Measurements from ENCODE around the gene BHLHE41. TPM values are rescaled to one million over a fixed set of nuclear protein-coding genes. Genes with fewer than 3 reads are reported as not detected.

BHLHE41 gene
- total RNA-seq, 1 experiment from 2014 or later = 7.6 TPM

DNA sequence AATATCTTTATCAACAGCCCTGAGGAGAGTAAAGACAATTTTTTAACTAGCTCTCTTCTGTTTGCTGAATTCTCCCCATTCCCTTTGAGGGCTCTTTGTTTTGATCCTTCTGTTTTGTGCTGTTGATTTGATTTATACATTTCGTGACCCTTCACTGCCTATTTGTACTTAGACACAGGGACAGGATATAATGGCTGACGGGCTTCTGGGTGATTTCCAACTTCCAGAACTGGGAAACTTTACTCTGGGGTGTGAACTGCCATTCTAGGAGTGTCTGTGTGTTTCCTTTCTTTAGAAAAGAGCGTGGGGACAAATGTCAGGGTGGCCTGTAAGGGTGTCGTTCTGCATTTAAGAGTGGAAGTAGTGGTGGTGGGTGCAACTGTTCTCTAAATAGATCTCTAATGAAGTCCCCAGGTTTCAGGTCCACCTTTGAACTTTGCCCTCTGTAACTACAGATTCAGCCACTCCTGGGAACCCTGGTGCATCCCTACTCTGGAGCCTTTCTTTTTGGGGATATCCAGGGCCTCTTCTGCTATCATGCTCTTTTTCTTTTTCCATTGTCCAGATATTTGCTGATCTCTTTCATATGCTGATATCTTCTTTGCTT is 48.2 kb upstream of the BHLHE41 start:
- H3K9me3 Mint-ChIP-seq = no peaks in the 10 kb centered on the region
- ChIA-PET CTCF (no interaction called here), POLR2A (no interaction called here)
- no peak overlapping the region for H3K4me3 Mint-ChIP-seq
- H3K27me3 Mint-ChIP-seq (ENCODE audit: low read depth) = no peaks in the 10 kb centered on the region
- no peaks in the 10 kb centered on the region for H3K36me3 Mint-ChIP-seq
- H3K27ac Mint-ChIP-seq = no peak overlapping the region
- TF ChIP-seq, protein P1, sequence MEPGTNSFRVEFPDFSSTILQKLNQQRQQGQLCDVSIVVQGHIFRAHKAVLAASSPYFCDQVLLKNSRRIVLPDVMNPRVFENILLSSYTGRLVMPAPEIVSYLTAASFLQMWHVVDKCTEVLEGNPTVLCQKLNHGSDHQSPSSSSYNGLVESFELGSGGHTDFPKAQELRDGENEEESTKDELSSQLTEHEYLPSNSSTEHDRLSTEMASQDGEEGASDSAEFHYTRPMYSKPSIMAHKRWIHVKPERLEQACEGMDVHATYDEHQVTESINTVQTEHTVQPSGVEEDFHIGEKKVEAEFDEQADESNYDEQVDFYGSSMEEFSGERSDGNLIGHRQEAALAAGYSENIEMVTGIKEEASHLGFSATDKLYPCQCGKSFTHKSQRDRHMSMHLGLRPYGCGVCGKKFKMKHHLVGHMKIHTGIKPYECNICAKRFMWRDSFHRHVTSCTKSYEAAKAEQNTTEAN (CRISPR knock-in tag; IDR thresholded peaks at IDR 0.05) = no peak
- TF ChIP-seq TP53 (CRISPR knock-in tag; IDR thresholded peaks at IDR 0.05) (no peak), JUN (CRISPR knock-in tag; IDR thresholded peaks at IDR 0.05) (no peak), GTF2I (CRISPR knock-in tag; conservative IDR thresholded peaks at IDR 0.05) (no peak), GRHL2 (CRISPR knock-in tag; IDR thresholded peaks at IDR 0.05; ENCODE audit: insufficient replicate concordance, severe bottlenecking) (no peak), IRF2 (CRISPR knock-in tag; IDR thresholded peaks at IDR 0.05; ENCODE audit: borderline replicate concordance, low read depth) (no peak)
- TF ChIP-seq, protein P2, sequence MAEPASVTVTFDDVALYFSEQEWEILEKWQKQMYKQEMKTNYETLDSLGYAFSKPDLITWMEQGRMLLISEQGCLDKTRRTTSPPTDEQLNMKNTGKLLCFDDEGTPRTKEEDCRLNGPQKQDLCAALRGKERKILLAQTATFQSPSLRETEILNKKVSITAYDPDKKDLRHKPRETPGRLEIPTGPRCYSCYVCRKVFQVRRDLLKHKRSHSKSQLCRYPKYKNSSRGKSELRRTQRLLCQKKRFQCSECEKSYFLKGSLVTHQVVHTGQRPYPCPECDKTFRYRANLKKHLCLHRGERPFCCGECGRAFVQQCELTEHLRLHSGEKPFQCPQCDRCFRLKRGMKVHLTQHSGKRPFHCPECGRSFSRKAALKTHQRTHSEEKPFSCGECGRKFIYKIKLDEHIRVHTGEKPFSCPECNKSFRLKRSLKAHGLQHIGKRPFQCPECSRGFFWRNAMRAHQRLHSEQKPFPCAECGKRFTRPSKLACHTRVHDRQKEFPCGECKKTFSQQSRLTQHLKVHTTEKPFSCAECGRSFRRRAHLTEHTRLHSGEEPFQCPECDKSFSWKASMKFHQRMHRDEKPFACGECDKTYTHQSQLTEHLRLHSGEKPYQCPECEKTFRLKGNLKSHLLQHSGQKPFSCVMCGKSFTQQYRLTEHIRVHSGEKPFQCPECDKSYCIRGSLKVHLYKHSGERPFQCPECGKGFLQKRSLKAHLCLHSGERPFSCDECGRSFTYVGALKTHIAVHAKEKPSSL (CRISPR knock-in tag; conservative IDR thresholded peaks at IDR 0.05) = no peak
- TF ChIP-seq, protein P3, sequence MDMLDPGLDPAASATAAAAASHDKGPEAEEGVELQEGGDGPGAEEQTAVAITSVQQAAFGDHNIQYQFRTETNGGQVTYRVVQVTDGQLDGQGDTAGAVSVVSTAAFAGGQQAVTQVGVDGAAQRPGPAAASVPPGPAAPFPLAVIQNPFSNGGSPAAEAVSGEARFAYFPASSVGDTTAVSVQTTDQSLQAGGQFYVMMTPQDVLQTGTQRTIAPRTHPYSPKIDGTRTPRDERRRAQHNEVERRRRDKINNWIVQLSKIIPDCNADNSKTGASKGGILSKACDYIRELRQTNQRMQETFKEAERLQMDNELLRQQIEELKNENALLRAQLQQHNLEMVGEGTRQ (CRISPR knock-in tag; IDR thresholded peaks at IDR 0.05) = no peak
- TF ChIP-seq, protein P4, sequence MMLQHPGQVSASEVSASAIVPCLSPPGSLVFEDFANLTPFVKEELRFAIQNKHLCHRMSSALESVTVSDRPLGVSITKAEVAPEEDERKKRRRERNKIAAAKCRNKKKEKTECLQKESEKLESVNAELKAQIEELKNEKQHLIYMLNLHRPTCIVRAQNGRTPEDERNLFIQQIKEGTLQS (CRISPR knock-in tag; conservative IDR thresholded peaks at IDR 0.05) = no peak
- TF ChIP-seq, protein P5, sequence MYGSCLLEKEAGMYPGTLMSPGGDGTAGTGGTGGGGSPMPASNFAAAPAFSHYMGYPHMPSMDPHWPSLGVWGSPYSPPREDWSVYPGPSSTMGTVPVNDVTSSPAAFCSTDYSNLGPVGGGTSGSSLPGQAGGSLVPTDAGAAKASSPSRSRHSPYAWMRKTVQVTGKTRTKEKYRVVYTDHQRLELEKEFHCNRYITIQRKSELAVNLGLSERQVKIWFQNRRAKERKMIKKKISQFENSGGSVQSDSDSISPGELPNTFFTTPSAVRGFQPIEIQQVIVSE (CRISPR knock-in tag; IDR thresholded peaks at IDR 0.05; ENCODE audit: borderline replicate concordance) = no peak
- H3K4me1 Mint-ChIP-seq = no peaks in the 10 kb centered on the region
- DNase-seq (ENCODE audit: low spot score) (no peak), ATAC-seq (no peak)

DNA sequence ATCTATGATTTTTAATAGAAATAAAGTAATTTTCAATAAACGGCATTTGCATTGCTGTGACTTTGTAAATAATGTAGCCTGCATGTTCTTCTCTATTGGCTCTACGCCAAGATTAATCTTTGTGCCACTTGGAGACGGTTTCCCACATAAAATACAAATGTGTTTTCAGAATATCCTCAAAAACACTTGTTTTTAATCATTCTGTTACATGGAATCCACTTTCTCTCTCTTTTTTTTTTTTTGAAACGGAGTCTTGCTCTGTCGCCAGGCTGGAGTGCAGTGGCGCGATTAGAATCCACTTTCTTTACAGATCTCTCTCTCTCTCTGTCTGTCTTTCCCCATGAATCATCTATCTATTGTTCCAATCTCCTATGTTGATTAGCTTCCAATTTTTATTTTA is 47.7 kb upstream of the BHLHE41 start:
- POLR2A ChIA-PET = no interaction called here
- ATAC-seq = no peak

More for the DNA sequence above, 47.7 kb upstream of the BHLHE41 start:
- H3K27me3 Mint-ChIP-seq (ENCODE audit: low read depth) = no peaks in the 10 kb centered on the region
- no peak for DNase-seq (ENCODE audit: low spot score)
- TF ChIP-seq MYBL2 (CRISPR knock-in tag; IDR thresholded peaks at IDR 0.05) (no peak), ZNF317 (CRISPR knock-in tag; IDR thresholded peaks at IDR 0.05; ENCODE audit: borderline replicate concordance, low read depth) (no peak), FOXK1 (CRISPR knock-in tag; IDR thresholded peaks at IDR 0.05) (no peak), NR3C1 (CRISPR knock-in tag; conservative IDR thresholded peaks at IDR 0.05; ENCODE audit: low read depth) (no peak), HMGA2 (CRISPR knock-in tag; IDR thresholded peaks at IDR 0.05) (no peak), TCF7 (CRISPR knock-in tag; IDR thresholded peaks at IDR 0.05; ENCODE audit: low read depth) (no peak)
- TF ChIP-seq, protein P6, sequence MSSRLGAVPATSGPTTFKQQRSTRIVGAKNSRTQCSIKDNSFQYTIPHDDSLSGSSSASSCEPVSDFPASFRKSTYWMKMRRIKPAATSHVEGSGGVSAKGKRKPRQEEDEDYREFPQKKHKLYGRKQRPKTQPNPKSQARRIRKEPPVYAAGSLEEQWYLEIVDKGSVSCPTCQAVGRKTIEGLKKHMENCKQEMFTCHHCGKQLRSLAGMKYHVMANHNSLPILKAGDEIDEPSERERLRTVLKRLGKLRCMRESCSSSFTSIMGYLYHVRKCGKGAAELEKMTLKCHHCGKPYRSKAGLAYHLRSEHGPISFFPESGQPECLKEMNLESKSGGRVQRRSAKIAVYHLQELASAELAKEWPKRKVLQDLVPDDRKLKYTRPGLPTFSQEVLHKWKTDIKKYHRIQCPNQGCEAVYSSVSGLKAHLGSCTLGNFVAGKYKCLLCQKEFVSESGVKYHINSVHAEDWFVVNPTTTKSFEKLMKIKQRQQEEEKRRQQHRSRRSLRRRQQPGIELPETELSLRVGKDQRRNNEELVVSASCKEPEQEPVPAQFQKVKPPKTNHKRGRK (CRISPR knock-in tag; IDR thresholded peaks at IDR 0.05; ENCODE audit: borderline replicate concordance) = no peak
- TF ChIP-seq, protein P7, sequence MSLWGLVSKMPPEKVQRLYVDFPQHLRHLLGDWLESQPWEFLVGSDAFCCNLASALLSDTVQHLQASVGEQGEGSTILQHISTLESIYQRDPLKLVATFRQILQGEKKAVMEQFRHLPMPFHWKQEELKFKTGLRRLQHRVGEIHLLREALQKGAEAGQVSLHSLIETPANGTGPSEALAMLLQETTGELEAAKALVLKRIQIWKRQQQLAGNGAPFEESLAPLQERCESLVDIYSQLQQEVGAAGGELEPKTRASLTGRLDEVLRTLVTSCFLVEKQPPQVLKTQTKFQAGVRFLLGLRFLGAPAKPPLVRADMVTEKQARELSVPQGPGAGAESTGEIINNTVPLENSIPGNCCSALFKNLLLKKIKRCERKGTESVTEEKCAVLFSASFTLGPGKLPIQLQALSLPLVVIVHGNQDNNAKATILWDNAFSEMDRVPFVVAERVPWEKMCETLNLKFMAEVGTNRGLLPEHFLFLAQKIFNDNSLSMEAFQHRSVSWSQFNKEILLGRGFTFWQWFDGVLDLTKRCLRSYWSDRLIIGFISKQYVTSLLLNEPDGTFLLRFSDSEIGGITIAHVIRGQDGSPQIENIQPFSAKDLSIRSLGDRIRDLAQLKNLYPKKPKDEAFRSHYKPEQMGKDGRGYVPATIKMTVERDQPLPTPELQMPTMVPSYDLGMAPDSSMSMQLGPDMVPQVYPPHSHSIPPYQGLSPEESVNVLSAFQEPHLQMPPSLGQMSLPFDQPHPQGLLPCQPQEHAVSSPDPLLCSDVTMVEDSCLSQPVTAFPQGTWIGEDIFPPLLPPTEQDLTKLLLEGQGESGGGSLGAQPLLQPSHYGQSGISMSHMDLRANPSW (CRISPR knock-in tag; conservative IDR thresholded peaks at IDR 0.05; ENCODE audit: low read depth) = no peak
- TF ChIP-seq, protein P8, sequence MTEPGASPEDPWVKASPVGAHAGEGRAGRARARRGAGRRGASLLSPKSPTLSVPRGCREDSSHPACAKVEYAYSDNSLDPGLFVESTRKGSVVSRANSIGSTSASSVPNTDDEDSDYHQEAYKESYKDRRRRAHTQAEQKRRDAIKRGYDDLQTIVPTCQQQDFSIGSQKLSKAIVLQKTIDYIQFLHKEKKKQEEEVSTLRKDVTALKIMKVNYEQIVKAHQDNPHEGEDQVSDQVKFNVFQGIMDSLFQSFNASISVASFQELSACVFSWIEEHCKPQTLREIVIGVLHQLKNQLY (CRISPR knock-in tag; IDR thresholded peaks at IDR 0.05) = no peak
- TF ChIP-seq, protein P9, sequence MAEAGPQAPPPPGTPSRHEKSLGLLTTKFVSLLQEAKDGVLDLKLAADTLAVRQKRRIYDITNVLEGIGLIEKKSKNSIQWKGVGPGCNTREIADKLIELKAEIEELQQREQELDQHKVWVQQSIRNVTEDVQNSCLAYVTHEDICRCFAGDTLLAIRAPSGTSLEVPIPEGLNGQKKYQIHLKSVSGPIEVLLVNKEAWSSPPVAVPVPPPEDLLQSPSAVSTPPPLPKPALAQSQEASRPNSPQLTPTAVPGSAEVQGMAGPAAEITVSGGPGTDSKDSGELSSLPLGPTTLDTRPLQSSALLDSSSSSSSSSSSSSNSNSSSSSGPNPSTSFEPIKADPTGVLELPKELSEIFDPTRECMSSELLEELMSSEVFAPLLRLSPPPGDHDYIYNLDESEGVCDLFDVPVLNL (CRISPR knock-in tag; IDR thresholded peaks at IDR 0.05; ENCODE audit: borderline replicate concordance, low read depth) = no peak
- TF ChIP-seq, protein P10, sequence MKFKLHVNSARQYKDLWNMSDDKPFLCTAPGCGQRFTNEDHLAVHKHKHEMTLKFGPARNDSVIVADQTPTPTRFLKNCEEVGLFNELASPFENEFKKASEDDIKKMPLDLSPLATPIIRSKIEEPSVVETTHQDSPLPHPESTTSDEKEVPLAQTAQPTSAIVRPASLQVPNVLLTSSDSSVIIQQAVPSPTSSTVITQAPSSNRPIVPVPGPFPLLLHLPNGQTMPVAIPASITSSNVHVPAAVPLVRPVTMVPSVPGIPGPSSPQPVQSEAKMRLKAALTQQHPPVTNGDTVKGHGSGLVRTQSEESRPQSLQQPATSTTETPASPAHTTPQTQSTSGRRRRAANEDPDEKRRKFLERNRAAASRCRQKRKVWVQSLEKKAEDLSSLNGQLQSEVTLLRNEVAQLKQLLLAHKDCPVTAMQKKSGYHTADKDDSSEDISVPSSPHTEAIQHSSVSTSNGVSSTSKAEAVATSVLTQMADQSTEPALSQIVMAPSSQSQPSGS (CRISPR knock-in tag; IDR thresholded peaks at IDR 0.05; ENCODE audit: borderline replicate concordance, low read depth) = no peak
- H3K9me3 Mint-ChIP-seq = no peaks in the 10 kb centered on the region
- no peaks in the 10 kb centered on the region for H3K36me3 Mint-ChIP-seq
- no peak overlapping the region for H3K27ac Mint-ChIP-seq
- no peak overlapping the region for H3K4me3 Mint-ChIP-seq
- CTCF ChIA-PET = no interaction called here
- no peaks in the 10 kb centered on the region for H3K4me1 Mint-ChIP-seq

Measured in WTC11 (cell line).